HG02623 (cell line): ENCODE data around the gene TEKT1.

ENCODE experiments used
- ATAC-seq: cut with Tn5 transposase; IDR thresholded peaks from one replicate; pipeline ENCODE4 v1.9.1; 2021; ENCODE audit warnings: moderate library complexity; ENCODE audit not compliant: unreplicated experiment

Gene TEKT1

GRCh38 chr17:6768447-6768846, 63.1 kb downstream of the TEKT1 start:
- ATAC-seq: no peak

GRCh38 chr17:6761779-6762178, 69.8 kb downstream of the TEKT1 start:
- ATAC-seq: no peak

DNA sequence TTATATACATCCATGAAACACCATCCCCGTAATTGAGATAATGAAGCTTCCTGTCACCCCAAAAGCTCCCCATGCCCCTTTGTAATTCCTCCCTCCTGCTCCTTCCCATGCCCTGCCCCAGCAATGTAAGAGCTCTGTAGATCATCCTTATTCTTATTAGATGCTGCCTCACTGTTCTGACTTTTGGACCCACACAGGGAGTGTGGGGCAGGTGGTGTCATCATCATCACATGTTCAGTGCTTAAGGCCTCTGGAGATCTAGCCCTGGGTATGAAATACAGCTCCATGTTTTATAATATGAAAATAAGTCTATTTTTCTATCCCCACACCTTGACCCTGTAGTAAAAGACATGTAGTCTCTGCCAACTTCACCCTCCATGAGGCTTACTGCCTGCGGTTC, 73.8 kb downstream of the TEKT1 start:
- ATAC-seq: no peak

- no peak for ATAC-seq
Observed at GRCh38 chr17:6756425-6757031, 75.0 kb downstream of the TEKT1 start.

GRCh38 chr17:6755731-6756184, 75.8 kb downstream of the TEKT1 start, which contains the start of gene XAF1:
Gene XAF1 (plus strand): TSS chr17:6756046. CDS start chr17:6756079, 33 bp downstream.
- no peak for ATAC-seq

- ATAC-seq: no peak
Observed at GRCh38 chr17:6755281-6755680, 76.2 kb downstream of the TEKT1 start.

GRCh38 chr17:6753546-6753945, 78.0 kb downstream of the TEKT1 start:
- no peak for ATAC-seq

DNA sequence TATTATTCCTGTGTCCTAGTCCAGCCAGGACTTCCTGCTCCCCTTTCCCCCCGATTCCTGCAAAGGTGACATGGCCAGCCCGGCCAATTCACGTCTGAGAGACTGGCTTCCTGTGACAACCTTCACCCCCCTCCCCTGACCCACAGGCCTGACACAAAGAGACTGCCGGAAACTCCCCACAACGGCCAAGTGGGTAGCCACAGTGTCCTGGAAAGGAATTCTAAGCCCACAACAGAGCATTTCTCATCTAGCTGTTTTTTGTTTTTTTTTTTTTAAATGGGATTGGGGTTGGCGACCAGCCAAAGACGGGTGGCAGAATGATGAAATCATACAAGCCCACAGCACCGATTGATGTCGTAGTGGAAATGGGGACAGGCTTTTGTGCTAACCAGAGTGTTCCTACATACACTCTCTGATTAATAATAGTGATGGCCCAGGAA, 78.5 kb downstream of the TEKT1 start:
- ATAC-seq: no peak

DNA sequence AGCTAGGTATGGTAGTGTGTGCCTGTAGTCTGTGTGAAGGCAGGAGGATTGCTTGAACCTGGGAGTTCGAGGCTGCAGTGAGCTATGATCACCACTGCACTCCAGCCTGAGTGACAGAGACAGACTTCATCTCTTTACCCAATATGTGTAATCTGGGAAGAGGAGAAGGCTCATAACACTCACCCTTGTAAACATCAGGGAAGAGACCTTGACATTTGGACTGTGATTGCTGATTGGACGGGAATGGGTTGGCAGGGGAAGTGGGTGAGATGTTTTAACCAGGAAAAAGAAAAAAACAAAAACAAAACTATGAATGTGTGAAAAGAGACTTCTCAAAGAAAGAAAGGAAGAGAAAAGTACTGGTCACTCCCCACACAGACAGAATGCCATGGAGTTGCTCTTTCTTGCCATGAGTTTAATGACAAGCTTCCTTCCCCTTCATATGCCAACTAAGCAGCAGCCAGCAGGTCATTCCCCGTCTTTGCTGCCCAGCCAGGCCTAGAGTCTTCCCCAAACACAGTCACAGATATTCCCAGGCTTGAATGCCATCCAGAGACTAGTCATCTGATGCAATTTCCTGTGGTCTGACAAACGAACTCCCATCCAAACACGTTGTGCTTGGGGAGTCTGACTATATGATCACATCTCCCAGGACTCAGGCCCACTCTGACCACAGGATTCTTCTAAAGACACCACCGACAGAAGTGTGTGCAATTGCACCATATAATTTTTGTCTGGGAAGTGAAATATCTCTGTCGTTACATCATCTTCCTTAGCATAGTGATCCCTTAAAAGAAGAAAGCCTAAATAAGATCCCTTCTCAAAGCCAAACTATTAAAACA, 79.2 kb downstream of the TEKT1 start:
- ATAC-seq: no peak

DNA sequence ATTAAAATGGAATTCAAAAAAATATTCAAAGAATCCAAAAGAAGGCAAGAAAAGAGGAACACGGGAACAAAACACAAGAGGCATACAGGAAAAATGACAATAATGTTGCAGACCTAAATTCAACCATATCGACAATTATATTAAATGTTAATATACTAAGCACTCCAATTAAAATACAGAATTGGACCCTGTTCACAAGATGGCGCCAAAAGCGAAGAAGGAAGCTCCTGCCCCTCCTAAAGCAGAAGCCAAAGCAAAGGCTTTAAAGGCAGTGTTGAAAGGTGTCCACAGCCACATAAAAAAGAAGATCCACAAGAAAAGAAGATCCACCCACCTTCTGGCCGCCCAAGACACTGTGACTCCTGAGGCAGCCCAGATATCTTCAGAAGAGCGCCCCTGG, 82.0 kb downstream of the TEKT1 start:
- no peak for ATAC-seq

DNA sequence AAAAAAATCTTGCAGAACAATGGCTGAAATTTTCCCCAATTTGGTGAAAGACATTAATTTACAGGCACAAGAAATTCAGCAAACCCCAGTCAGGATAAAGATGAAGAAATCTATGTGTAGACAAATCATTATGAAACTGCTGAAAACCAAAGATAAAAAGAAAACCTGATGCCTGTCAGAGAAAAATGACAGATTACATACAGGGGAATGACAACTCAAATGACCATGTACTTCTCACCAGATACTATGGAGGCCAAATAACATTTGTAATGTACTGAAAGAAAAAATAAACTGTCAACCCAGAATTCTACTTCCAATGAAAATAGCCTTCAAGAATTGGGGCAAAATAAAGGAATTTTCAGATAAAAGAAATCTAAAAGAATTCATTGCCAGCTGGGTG, 82.9 kb downstream of the TEKT1 start:
- no peak for ATAC-seq
